Measurements from ENCODE around the gene REPS2.

DNA sequence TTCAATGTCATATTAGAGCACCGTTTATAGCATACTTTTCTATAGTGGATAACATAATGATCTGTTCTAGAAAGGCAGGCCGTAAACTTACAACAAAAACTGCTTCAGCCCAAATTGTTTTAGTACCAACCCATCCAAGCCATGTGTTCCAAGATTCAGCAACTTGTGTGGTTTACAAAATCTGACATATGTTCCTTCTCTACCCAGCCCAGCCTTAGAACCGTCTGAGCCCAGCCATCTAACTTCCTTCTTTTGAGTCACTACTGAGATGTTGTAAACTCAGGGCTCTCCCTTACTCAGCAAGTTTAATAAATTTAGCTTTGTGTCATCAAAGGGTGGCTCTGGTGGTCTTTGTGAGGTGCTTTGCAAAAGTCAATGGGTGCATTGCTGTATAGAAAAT lies 32.4 kb upstream of the REPS2 start:
- TF ChIP-seq CTCF (conservative IDR thresholded peaks at IDR 0.05; ENCODE audit: low read depth, low read length) (no peak), EZH2 (IDR thresholded peaks at IDR 0.05; ENCODE audit: borderline replicate concordance, low read depth, low read length, poor library complexity, severe bottlenecking) (no peak)

All from A673 (cell line).